ENCODE results near the gene NOX4. TPM values are rescaled to one million over a fixed set of nuclear protein-coding genes. Genes with fewer than 3 reads are reported as not detected.
A peak's percentile ranks its signal among the peaks of the same experiment; 100 is the strongest.
"Not testable (repeated sequence)": the region's sequence is repeated elsewhere in the genome, so short reads cannot be mapped to it uniquely, and the experiment has no call there.

NOX4 gene
- total RNA-seq, 1 experiment from 2014 or later, result 1.5 TPM

GRCh38 chr11:89347071-89347470 is 144.1 kb downstream of the NOX4 start:
- CTCF ChIA-PET, result no interaction called here
- Mint-ChIP-seq H3K27ac (no peak overlapping the region), H3K9me3 (no peaks in the 10 kb centered on the region), H3K4me3 (no peak overlapping the region), H3K27me3 (ENCODE audit: low read depth) (no peaks in the 10 kb centered on the region), H3K4me1 (peaks cover 9% of the 10 kb centered on the region), H3K36me3 (no peaks in the 10 kb centered on the region)
- POLR2A ChIA-PET, result no interaction called here
- TF ChIP-seq ZNF317 (CRISPR knock-in tag; IDR thresholded peaks at IDR 0.05; ENCODE audit: borderline replicate concordance, low read depth), result no peak
- TF ChIP-seq SOX15 (CRISPR knock-in tag; IDR thresholded peaks at IDR 0.05), result no peak
- no peak for TF ChIP-seq OVOL2 (CRISPR knock-in tag; IDR thresholded peaks at IDR 0.05; ENCODE audit: borderline replicate concordance)
- no peak for TF ChIP-seq ATF3 (CRISPR knock-in tag; conservative IDR thresholded peaks at IDR 0.05)
- no peak for DNase-seq (ENCODE audit: low spot score)
- no peak for ATAC-seq

- CTCF ChIA-PET, result no interaction called here
- no peaks in the 10 kb centered on the region for H3K9me3 Mint-ChIP-seq
- no peak overlapping the region for H3K27ac Mint-ChIP-seq
- POLR2A ChIA-PET, result no interaction called here
- H3K36me3 Mint-ChIP-seq, result no peaks in the 10 kb centered on the region
- H3K27me3 Mint-ChIP-seq (ENCODE audit: low read depth), result no peaks in the 10 kb centered on the region
- TF ChIP-seq NR2C2 (CRISPR knock-in tag; IDR thresholded peaks at IDR 0.05) (no peak), ZNF281 (CRISPR knock-in tag; IDR thresholded peaks at IDR 0.05) (no peak), ATF6 (CRISPR knock-in tag; IDR thresholded peaks at IDR 0.05) (no peak), ZSCAN18 (CRISPR knock-in tag; IDR thresholded peaks at IDR 0.05) (no peak), ZNF138 (CRISPR knock-in tag; conservative IDR thresholded peaks at IDR 0.05) (no peak), CREM (CRISPR knock-in tag; IDR thresholded peaks at IDR 0.05) (no peak), USF1 (CRISPR knock-in tag; IDR thresholded peaks at IDR 0.05) (no peak), TEAD4 (CRISPR knock-in tag; IDR thresholded peaks at IDR 0.05) (no peak), NFE2L1 (CRISPR knock-in tag; IDR thresholded peaks at IDR 0.05) (no peak), CDX4 (CRISPR knock-in tag; IDR thresholded peaks at IDR 0.05; ENCODE audit: borderline replicate concordance) (no peak), CREB1 (CRISPR knock-in tag; IDR thresholded peaks at IDR 0.05) (no peak)
- peak; percentile 32; the same call in 1 of the 2 replicates for ATAC-seq
- H3K4me1 Mint-ChIP-seq, result peaks cover 9% of the 10 kb centered on the region
- DNase-seq (ENCODE audit: low spot score), result no peak
- H3K4me3 Mint-ChIP-seq, result no peak overlapping the region
Measured at GRCh38 chr11:89346601-89347000, 144.6 kb downstream of the NOX4 start.

GRCh38 chr11:89342880-89343572 is 148.1 kb downstream of the NOX4 start:
- POLR2A ChIA-PET; H3K27ac Mint-ChIP-seq; H3K4me1 Mint-ChIP-seq; H3K36me3 Mint-ChIP-seq; H3K4me3 Mint-ChIP-seq; H3K9me3 Mint-ChIP-seq; H3K27me3 Mint-ChIP-seq (ENCODE audit: low read depth); DNase-seq (ENCODE audit: low spot score): not testable (repeated sequence)
- ATAC-seq, result peak; percentile 20; the same call in 1 of the 2 replicates
- CTCF ChIA-PET, result interaction anchor here (0.8 kb wide), 1 partner anchor 10 kb away, joined by 3 read pairs; no protein-coding TSS in a partner anchor

GRCh38 chr11:89340450-89340849 is 150.7 kb downstream of the NOX4 start:
- peaks cover 16% of the 10 kb centered on the region for H3K4me1 Mint-ChIP-seq
- H3K4me3 Mint-ChIP-seq; ATAC-seq; H3K27ac Mint-ChIP-seq; H3K9me3 Mint-ChIP-seq; POLR2A ChIA-PET; CTCF ChIA-PET; DNase-seq (ENCODE audit: low spot score); H3K27me3 Mint-ChIP-seq (ENCODE audit: low read depth); H3K36me3 Mint-ChIP-seq: not testable (repeated sequence)

- H3K4me1 Mint-ChIP-seq, result peaks cover 15% of the 10 kb centered on the region
- ATAC-seq; H3K27ac Mint-ChIP-seq; CTCF ChIA-PET; POLR2A ChIA-PET; H3K27me3 Mint-ChIP-seq (ENCODE audit: low read depth); DNase-seq (ENCODE audit: low spot score); H3K4me3 Mint-ChIP-seq; H3K9me3 Mint-ChIP-seq; H3K36me3 Mint-ChIP-seq: not testable (repeated sequence)
Measured at GRCh38 chr11:89338073-89338472, 153.1 kb downstream of the NOX4 start.

GRCh38 chr11:89337100-89337650 is 154.0 kb downstream of the NOX4 start:
- H3K27me3 Mint-ChIP-seq (ENCODE audit: low read depth); POLR2A ChIA-PET; ATAC-seq; H3K36me3 Mint-ChIP-seq; H3K27ac Mint-ChIP-seq; DNase-seq (ENCODE audit: low spot score); CTCF ChIA-PET; H3K4me3 Mint-ChIP-seq; H3K9me3 Mint-ChIP-seq: not testable (repeated sequence)
- H3K4me1 Mint-ChIP-seq, result peaks cover 20% of the 10 kb centered on the region
